ENCODE measurements around the gene PMEPA1.
A peak's percentile ranks its signal among the peaks of the same experiment; 100 is the strongest.
"Not testable (repeated sequence)": the region's sequence is repeated elsewhere in the genome, so short reads cannot be mapped to it uniquely, and the experiment has no call there.

Gene PMEPA1

GRCh38 chr20:57632286-57632685, 77.5 kb downstream of the PMEPA1 start:
- Mint-ChIP-seq H3K4me1 (peaks cover 6% of the 10 kb centered on the region), H3K9me3 (peaks cover 24% of the 10 kb centered on the region), H3K27me3 (ENCODE audit: low read depth) (peaks cover 7% of the 10 kb centered on the region), H3K27ac (no peak overlapping the region), H3K4me3 (no peak overlapping the region), H3K36me3 (ENCODE audit: low read depth) (no peaks in the 10 kb centered on the region)
- TF ChIP-seq, protein P1, sequence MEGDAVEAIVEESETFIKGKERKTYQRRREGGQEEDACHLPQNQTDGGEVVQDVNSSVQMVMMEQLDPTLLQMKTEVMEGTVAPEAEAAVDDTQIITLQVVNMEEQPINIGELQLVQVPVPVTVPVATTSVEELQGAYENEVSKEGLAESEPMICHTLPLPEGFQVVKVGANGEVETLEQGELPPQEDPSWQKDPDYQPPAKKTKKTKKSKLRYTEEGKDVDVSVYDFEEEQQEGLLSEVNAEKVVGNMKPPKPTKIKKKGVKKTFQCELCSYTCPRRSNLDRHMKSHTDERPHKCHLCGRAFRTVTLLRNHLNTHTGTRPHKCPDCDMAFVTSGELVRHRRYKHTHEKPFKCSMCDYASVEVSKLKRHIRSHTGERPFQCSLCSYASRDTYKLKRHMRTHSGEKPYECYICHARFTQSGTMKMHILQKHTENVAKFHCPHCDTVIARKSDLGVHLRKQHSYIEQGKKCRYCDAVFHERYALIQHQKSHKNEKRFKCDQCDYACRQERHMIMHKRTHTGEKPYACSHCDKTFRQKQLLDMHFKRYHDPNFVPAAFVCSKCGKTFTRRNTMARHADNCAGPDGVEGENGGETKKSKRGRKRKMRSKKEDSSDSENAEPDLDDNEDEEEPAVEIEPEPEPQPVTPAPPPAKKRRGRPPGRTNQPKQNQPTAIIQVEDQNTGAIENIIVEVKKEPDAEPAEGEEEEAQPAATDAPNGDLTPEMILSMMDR (IDR thresholded peaks at IDR 0.05; ENCODE audit: unreplicated experiment in 3 of 3) = no peak

- H3K27me3 Mint-ChIP-seq (ENCODE audit: low read depth) = peaks cover 3% of the 10 kb centered on the region
- TF ChIP-seq, protein P1 (IDR thresholded peaks at IDR 0.05; ENCODE audit: unreplicated experiment in 3 of 3) = no peak
- peaks cover 6% of the 10 kb centered on the region for H3K4me1 Mint-ChIP-seq
- H3K9me3 Mint-ChIP-seq = peaks cover 7% of the 10 kb centered on the region
- H3K36me3 Mint-ChIP-seq (ENCODE audit: low read depth) = no peaks in the 10 kb centered on the region
- no peak overlapping the region for H3K4me3 Mint-ChIP-seq
- peak overlapping the region in 2 of 3 experiments; percentile 18 to 53 for H3K27ac Mint-ChIP-seq
Observed at GRCh38 chr20:57630061-57630460, 79.8 kb downstream of the PMEPA1 start.

DNA sequence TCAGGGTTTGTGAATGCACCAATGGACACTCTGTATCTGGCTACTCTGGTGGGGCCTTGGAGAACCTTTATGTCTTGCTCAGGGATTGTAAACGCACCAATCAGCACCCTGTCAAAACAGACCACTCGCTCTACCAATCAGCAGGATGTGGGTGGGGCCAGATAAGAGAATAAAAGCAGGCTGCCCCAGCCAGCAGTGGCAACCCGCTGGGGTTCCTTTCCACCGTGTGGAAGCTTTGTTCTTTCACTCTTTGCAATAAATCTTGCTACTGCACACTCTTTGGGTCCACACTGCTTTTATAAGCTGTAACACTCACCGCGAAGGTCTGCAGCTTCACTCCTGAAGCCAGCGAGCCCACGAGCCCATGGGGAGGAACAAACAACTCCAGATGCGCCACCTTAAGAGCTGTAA, 80.3 kb downstream of the PMEPA1 start:
- not testable (repeated sequence) for H3K4me3 Mint-ChIP-seq; H3K4me1 Mint-ChIP-seq; H3K9me3 Mint-ChIP-seq; H3K36me3 Mint-ChIP-seq (ENCODE audit: low read depth); H3K27me3 Mint-ChIP-seq (ENCODE audit: low read depth)
- H3K27ac Mint-ChIP-seq = peak overlapping the region; percentile 18 to 53 (median 50)

DNA sequence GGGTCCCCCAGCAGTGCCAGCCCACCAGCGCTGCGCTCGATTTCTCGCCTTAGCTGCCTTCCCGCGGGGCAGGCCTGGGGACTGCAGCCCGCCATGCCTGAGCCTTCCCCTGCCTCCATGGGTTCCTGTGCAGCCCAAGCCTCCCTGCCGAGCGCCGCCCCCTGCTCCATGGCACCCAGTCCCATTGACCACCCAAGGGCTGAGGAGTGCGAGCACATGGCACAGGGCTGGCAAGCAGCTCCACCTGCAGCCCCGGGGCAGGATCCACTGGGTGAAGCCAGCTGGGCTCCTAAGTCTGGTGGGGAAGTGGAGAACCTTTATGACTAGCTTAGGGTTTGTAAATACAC, 80.9 kb downstream of the PMEPA1 start:
- not testable (repeated sequence) for H3K4me1 Mint-ChIP-seq; H3K36me3 Mint-ChIP-seq (ENCODE audit: low read depth); H3K9me3 Mint-ChIP-seq; H3K27ac Mint-ChIP-seq; H3K4me3 Mint-ChIP-seq; H3K27me3 Mint-ChIP-seq (ENCODE audit: low read depth)

- Mint-ChIP-seq H3K4me1 (peaks cover 6% of the 10 kb centered on the region), H3K27me3 (ENCODE audit: low read depth) (peaks cover 3% of the 10 kb centered on the region), H3K9me3 (peaks cover 6% of the 10 kb centered on the region), H3K4me3 (no peak overlapping the region), H3K27ac (peak overlapping the region; percentile 92 to 98 (median 96)), H3K36me3 (ENCODE audit: low read depth) (no peaks in the 10 kb centered on the region)
- TF ChIP-seq, protein P1 (IDR thresholded peaks at IDR 0.05; ENCODE audit: unreplicated experiment in 3 of 3) = no peak
Observed at GRCh38 chr20:57628047-57628961, 81.5 kb downstream of the PMEPA1 start.

- Mint-ChIP-seq H3K9me3 (peaks cover 6% of the 10 kb centered on the region), H3K36me3 (ENCODE audit: low read depth) (no peaks in the 10 kb centered on the region), H3K4me3 (no peak overlapping the region), H3K4me1 (peaks cover 12% of the 10 kb centered on the region), H3K27me3 (ENCODE audit: low read depth) (peaks cover 3% of the 10 kb centered on the region), H3K27ac (peak overlapping the region in 2 of 3 experiments; percentile 62 to 98)
- TF ChIP-seq, protein P1 (IDR thresholded peaks at IDR 0.05; ENCODE audit: unreplicated experiment in 3 of 3) = no peak
Observed at GRCh38 chr20:57627339-57627738, 82.5 kb downstream of the PMEPA1 start.

- peaks cover 15% of the 10 kb centered on the region for H3K4me1 Mint-ChIP-seq
- H3K36me3 Mint-ChIP-seq (ENCODE audit: low read depth) = no peaks in the 10 kb centered on the region
- peak overlapping the region in 1 of 3 experiments; percentile 21 for H3K27ac Mint-ChIP-seq
Observed at GRCh38 chr20:57625978-57626377, 83.8 kb downstream of the PMEPA1 start.

More at GRCh38 chr20:57625978-57626377, 83.8 kb downstream of the PMEPA1 start:
- H3K4me3 Mint-ChIP-seq = no peak overlapping the region
- H3K27me3 Mint-ChIP-seq (ENCODE audit: low read depth) = peaks cover 7% of the 10 kb centered on the region
- TF ChIP-seq, protein P1 (IDR thresholded peaks at IDR 0.05; ENCODE audit: unreplicated experiment in 3 of 3) = no peak
- H3K9me3 Mint-ChIP-seq = peaks cover 6% of the 10 kb centered on the region

All from nephron (organoid).